Mesendoderm (in vitro differentiated cells): Measurements from ENCODE around the gene PSMC3IP.

Experiments
- DNase-seq: peaks from one replicate; pipeline ENCODE4 v3.0.0; 2013
- H2AK5ac ChIP-seq: 2 replicates; pipeline ENCODE4 v1.6.1; 2013; ENCODE audit warnings: low read length, inconsistent platforms
- H2BK120ac ChIP-seq: 2 replicates; pipeline ENCODE4 v1.6.1; 2013; ENCODE audit warnings: low read depth, mild to moderate bottlenecking, low read length, moderate library complexity, mixed read lengths
- H2BK15ac ChIP-seq: replicated peaks from 2 replicates; pipeline ENCODE4 v1.6.1; 2013; ENCODE audit warnings: low read depth, mild to moderate bottlenecking, moderate library complexity
- H2BK5ac ChIP-seq: 2 replicates; pipeline ENCODE4 v1.6.1; 2013; ENCODE audit warnings: low read length, inconsistent platforms
- H3K18ac ChIP-seq: 2 replicates; pipeline ENCODE4 v1.6.1; 2013; ENCODE audit warnings: mild to moderate bottlenecking, low read length, mixed read lengths
- H3K23ac ChIP-seq: one replicate; pipeline ENCODE4 v1.6.1; 2013; ENCODE audit warnings: low read length
- H3K27ac ChIP-seq: 2 replicates; pipeline ENCODE4 v1.5.1; 2013; ENCODE audit warnings: low read depth, mild to moderate bottlenecking, inconsistent platforms, low read length, moderate library complexity
- H3K27me3 ChIP-seq: 2 replicates; pipeline ENCODE4 v1.6.1; 2013; ENCODE audit warnings: low read length, control low read depth, mild to moderate bottlenecking, inconsistent platforms; ENCODE audit not compliant: insufficient read depth, poor library complexity
- H3K36me3 ChIP-seq: 2 replicates; pipeline ENCODE4 v1.6.1; 2013; ENCODE audit warnings: low read length, inconsistent platforms; ENCODE audit not compliant: control insufficient read depth, insufficient read depth
- H3K4ac ChIP-seq: one replicate; pipeline ENCODE4 v1.6.1; 2013; ENCODE audit warnings: low read depth, mild to moderate bottlenecking, low read length, moderate library complexity
- H3K4me1 ChIP-seq: 2 replicates; pipeline ENCODE4 v1.6.1; 2013; ENCODE audit warnings: low read depth, low read length, inconsistent platforms; ENCODE audit not compliant: control insufficient read depth
- H3K4me2 ChIP-seq: 2 replicates; pipeline ENCODE4 v1.6.1; 2013; ENCODE audit warnings: low read length
- H3K4me3 ChIP-seq: 2 replicates; pipeline ENCODE4 v1.5.1; 2013; ENCODE audit warnings: mild to moderate bottlenecking, low read length
- H3K56ac ChIP-seq: one replicate; pipeline ENCODE4 v1.6.1; 2013; ENCODE audit warnings: low read length
- H3K79me1 ChIP-seq: 2 replicates; pipeline ENCODE4 v1.6.1; 2013; ENCODE audit warnings: low read length, inconsistent platforms
- H3K79me2 ChIP-seq: 2 replicates; pipeline ENCODE4 v1.6.1; 2013; ENCODE audit warnings: mild to moderate bottlenecking, low read length; ENCODE audit not compliant: control insufficient read depth, insufficient read depth
- H3K9ac ChIP-seq: 2 replicates; pipeline ENCODE4 v1.6.1; 2013; ENCODE audit warnings: low read length, inconsistent platforms
- H4K5ac ChIP-seq: one replicate; pipeline ENCODE4 v1.6.1; 2013; ENCODE audit warnings: low read length
- H4K8ac ChIP-seq: one replicate; pipeline ENCODE4 v1.6.1; 2013; ENCODE audit warnings: low read depth, mild to moderate bottlenecking, control low read depth, low read length, moderate library complexity
- WGBS: extraction: QIAGEN DNeasy Blood & Tissue Kit; methylation state at CpG from one replicate; pipeline ENCODE4 v1.1.7; 2013; ENCODE audit warnings: low lambda C conversion rate, missing lambda C conversion rate; ENCODE audit not compliant: insufficient coverage; ENCODE audit errors: extremely low coverage; 5-methylcytosine and 5-hydroxymethylcytosine counted together

The PSMC3IP gene

GRCh38 chr17:42564815-42565522 lies 12.6 kb downstream of the PSMC3IP start:
- Histone ChIP-seq H3K4ac (no peak overlapping the region), H3K27me3 (no peaks in the 10 kb centered on the region), H3K18ac (no peak overlapping the region), H3K27ac (no peak overlapping the region), H2BK15ac (no peak overlapping the region), H3K56ac (no peak overlapping the region), H3K4me2 (no peak overlapping the region), H2BK5ac (no peak overlapping the region), H3K79me1 (peaks cover 25% of the 10 kb centered on the region), H2BK120ac (no peak overlapping the region), H2AK5ac (no peak overlapping the region), H3K4me3 (no peak overlapping the region), H3K36me3 (peaks cover 13% of the 10 kb centered on the region), H4K5ac (no peak overlapping the region), H3K9ac (no peak overlapping the region), H3K4me1 (peaks cover 8% of the 10 kb centered on the region), H3K23ac (no peak overlapping the region), H4K8ac (no peak overlapping the region), H3K79me2 (peaks cover 25% of the 10 kb centered on the region)
- WGBS: no CpG with 5 or more reads among the region's 15 CpGs
- no peak for DNase-seq

- Histone ChIP-seq H3K27me3 (no peaks in the 10 kb centered on the region), H2AK5ac (no peak overlapping the region), H3K23ac (no peak overlapping the region), H3K4ac (no peak overlapping the region), H3K79me1 (peaks cover 22% of the 10 kb centered on the region), H3K36me3 (peaks cover 7% of the 10 kb centered on the region), H4K8ac (no peak overlapping the region), H3K79me2 (peaks cover 25% of the 10 kb centered on the region), H3K56ac (no peak overlapping the region), H2BK15ac (no peak overlapping the region), H3K4me2 (no peak overlapping the region), H2BK5ac (no peak overlapping the region), H4K5ac (no peak overlapping the region), H3K4me1 (peaks cover 8% of the 10 kb centered on the region), H2BK120ac (no peak overlapping the region), H3K18ac (no peak overlapping the region), H3K27ac (no peak overlapping the region), H3K9ac (no peak overlapping the region), H3K4me3 (no peak overlapping the region)
- no peak for DNase-seq
- no CpG with 5 or more reads among the region's 9 CpGs for WGBS
These were observed 13.6 kb downstream of the PSMC3IP start for GRCh38 chr17:42563950-42564349.

- Histone ChIP-seq H4K8ac (no peak overlapping the region), H3K27ac (no peak overlapping the region), H3K4ac (no peak overlapping the region), H3K56ac (peak overlapping the region; percentile 60), H3K9ac (peak overlapping the region; percentile 19), H2BK5ac (no peak overlapping the region), H3K18ac (no peak overlapping the region), H3K36me3 (peaks cover 7% of the 10 kb centered on the region), H3K79me2 (peaks cover 25% of the 10 kb centered on the region), H2BK120ac (no peak overlapping the region), H2BK15ac (no peak overlapping the region), H3K23ac (no peak overlapping the region), H4K5ac (no peak overlapping the region), H3K27me3 (no peaks in the 10 kb centered on the region), H2AK5ac (no peak overlapping the region), H3K79me1 (peaks cover 20% of the 10 kb centered on the region), H3K4me2 (peak overlapping the region; percentile 92), H3K4me1 (peaks cover 8% of the 10 kb centered on the region), H3K4me3 (no peak overlapping the region)
- no CpG with 5 or more reads among the region's 1 CpG for WGBS
- no peak for DNase-seq
These were observed 14.0 kb downstream of the PSMC3IP start for GRCh38 chr17:42563543-42563942.

- Histone ChIP-seq H3K79me2 (peaks cover 24% of the 10 kb centered on the region), H3K27ac (no peak overlapping the region), H4K8ac (no peak overlapping the region), H3K18ac (no peak overlapping the region), H2BK15ac (no peak overlapping the region), H3K56ac (peak overlapping the region; percentile 98), H3K4ac (no peak overlapping the region), H3K9ac (peak overlapping the region; percentile 99), H3K4me3 (no peak overlapping the region), H2BK120ac (no peak overlapping the region), H2BK5ac (no peak overlapping the region), H4K5ac (no peak overlapping the region), H3K4me1 (peaks cover 8% of the 10 kb centered on the region), H3K23ac (no peak overlapping the region), H3K79me1 (peaks cover 20% of the 10 kb centered on the region), H3K27me3 (no peaks in the 10 kb centered on the region), H3K4me2 (peak overlapping the region; percentile 92), H3K36me3 (peaks cover 7% of the 10 kb centered on the region), H2AK5ac (no peak overlapping the region)
- no peak for DNase-seq
- no CpG with 5 or more reads among the region's 14 CpGs for WGBS
These were observed 14.4 kb downstream of the PSMC3IP start for GRCh38 chr17:42563143-42563509.

- peak overlapping the region; percentile 8 for H3K4ac ChIP-seq
- H3K4me2 ChIP-seq: peak overlapping the region; percentile 92
- H2BK5ac ChIP-seq: no peak overlapping the region
- no peak for DNase-seq
- no peak overlapping the region for H2BK15ac ChIP-seq
- no peak overlapping the region for H4K5ac ChIP-seq
- peak overlapping the region; percentile 99 for H3K9ac ChIP-seq
- peak overlapping the region; percentile 98 for H3K56ac ChIP-seq
- no peaks in the 10 kb centered on the region for H3K27me3 ChIP-seq
- no peak overlapping the region for H3K23ac ChIP-seq
- WGBS: no CpG with 5 or more reads among the region's 48 CpGs
- H4K8ac ChIP-seq: peak overlapping the region; percentile 28
- H3K79me1 ChIP-seq: peaks cover 18% of the 10 kb centered on the region
- H3K79me2 ChIP-seq: peaks cover 21% of the 10 kb centered on the region
- H2AK5ac ChIP-seq: peak overlapping the region; percentile 94
- H3K18ac ChIP-seq: no peak overlapping the region
- H3K4me1 ChIP-seq: peaks cover 8% of the 10 kb centered on the region
- H3K27ac ChIP-seq: peak overlapping the region; percentile 35
- peak overlapping the region; percentile 99 for H3K4me3 ChIP-seq
- peaks cover 7% of the 10 kb centered on the region for H3K36me3 ChIP-seq
- H2BK120ac ChIP-seq: no peak overlapping the region
These were observed 15.0 kb downstream of the PSMC3IP start for GRCh38 chr17:42562388-42563142.
